Measurements from ENCODE around the gene ARHGAP6. TPM values are rescaled to one million over a fixed set of nuclear protein-coding genes. Genes with fewer than 3 reads are reported as not detected.

The ARHGAP6 gene
- total and polyA plus RNA-seq, 4 donors: 5.1 to 19.5 (median 12.9) TPM

DNA sequence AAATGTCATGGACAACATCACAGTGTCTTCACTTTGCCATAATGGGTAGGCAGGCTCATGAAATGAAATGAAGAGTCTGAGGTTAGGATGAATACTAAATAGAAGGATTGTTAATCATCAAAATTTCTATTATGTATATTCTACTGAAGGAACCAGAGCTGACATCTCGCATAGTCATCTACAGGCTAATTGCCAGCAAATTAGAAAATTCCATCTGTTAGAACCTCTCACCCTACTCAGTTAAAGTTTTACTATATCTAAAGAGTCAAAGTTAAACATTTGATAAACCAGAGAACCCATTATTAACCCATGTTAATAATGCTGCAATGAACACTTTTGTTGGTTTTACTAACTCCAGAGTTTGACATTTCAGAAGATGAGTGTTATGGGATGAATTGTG lies 114.6 kb downstream of the ARHGAP6 start:
- ATAC-seq (ENCODE audit: low FRiP score): no peak
- Histone ChIP-seq H3K9me3 (ENCODE audit: control insufficient read depth, low read length) (no peaks in the 10 kb centered on the region), H3K27ac (ENCODE audit: low read depth in 1 of 2, low read length in 2 of 2) (no peak overlapping the region), H3K36me3 (ENCODE audit: control insufficient read depth in 1 of 2, insufficient read depth in 2 of 2, low read length in 1 of 2) (peaks cover 0 to 6% of the 10 kb centered on the region in 2 donors), H3K27me3 (ENCODE audit: control insufficient read depth in 1 of 2, insufficient read depth in 2 of 2, low read length in 1 of 2) (no peaks in the 10 kb centered on the region), H3K4me1 (ENCODE audit: control insufficient read depth in 1 of 2, insufficient read depth in 2 of 2, low read length in 2 of 2) (no peaks in the 10 kb centered on the region), H3K4me3 (ENCODE audit: low read length in 2 of 2) (no peak overlapping the region)
- WGBS, 2 donors: 81 to 96% methylated on average over 1 of the region's 1 CpG
- intact Hi-C loops (cut with DNase I): no loop called here
- DNase-seq: no peak

GRCh38 chrX:11546917-11547316 lies 118.8 kb downstream of the ARHGAP6 start:
- ATAC-seq (ENCODE audit: low FRiP score) (no peak), DNase-seq (no peak)
- H3K9me3 ChIP-seq (ENCODE audit: control insufficient read depth, low read length): no peaks in the 10 kb centered on the region
- no peak overlapping the region for H3K4me3 ChIP-seq (ENCODE audit: low read length in 2 of 2)
- H3K36me3 ChIP-seq (ENCODE audit: control insufficient read depth in 1 of 2, insufficient read depth in 2 of 2, low read length in 1 of 2): peaks cover 0 to 6% of the 10 kb centered on the region in 2 donors
- no peaks in the 10 kb centered on the region for H3K4me1 ChIP-seq (ENCODE audit: control insufficient read depth in 1 of 2, insufficient read depth in 2 of 2, low read length in 2 of 2)
- H3K27me3 ChIP-seq (ENCODE audit: control insufficient read depth in 1 of 2, insufficient read depth in 2 of 2, low read length in 1 of 2): no peaks in the 10 kb centered on the region
- 28 to 32% methylated on average over 2 of the region's 2 CpGs for WGBS, 2 donors
- intact Hi-C loops (cut with DNase I): no loop called here
- H3K27ac ChIP-seq (ENCODE audit: low read depth in 1 of 2, low read length in 2 of 2): no peak overlapping the region

- WGBS, 2 donors: 71 to 77% methylated on average over 1 of the region's 1 CpG
- ATAC-seq (ENCODE audit: low FRiP score): no peak
- peaks cover 0 to 6% of the 10 kb centered on the region in 2 donors for H3K36me3 ChIP-seq (ENCODE audit: control insufficient read depth in 1 of 2, insufficient read depth in 2 of 2, low read length in 1 of 2)
- H3K27ac ChIP-seq (ENCODE audit: low read depth in 1 of 2, low read length in 2 of 2): no peak overlapping the region
- intact Hi-C loops (cut with DNase I): no loop called here
- DNase-seq: no peak
- no peaks in the 10 kb centered on the region for H3K4me1 ChIP-seq (ENCODE audit: control insufficient read depth in 1 of 2, insufficient read depth in 2 of 2, low read length in 2 of 2)
- H3K9me3 ChIP-seq (ENCODE audit: control insufficient read depth, low read length): no peaks in the 10 kb centered on the region
- H3K4me3 ChIP-seq (ENCODE audit: low read length in 2 of 2): no peak overlapping the region
- H3K27me3 ChIP-seq (ENCODE audit: control insufficient read depth in 1 of 2, insufficient read depth in 2 of 2, low read length in 1 of 2): no peaks in the 10 kb centered on the region
These were observed 122.5 kb downstream of the ARHGAP6 start for GRCh38 chrX:11543249-11543648.

DNA sequence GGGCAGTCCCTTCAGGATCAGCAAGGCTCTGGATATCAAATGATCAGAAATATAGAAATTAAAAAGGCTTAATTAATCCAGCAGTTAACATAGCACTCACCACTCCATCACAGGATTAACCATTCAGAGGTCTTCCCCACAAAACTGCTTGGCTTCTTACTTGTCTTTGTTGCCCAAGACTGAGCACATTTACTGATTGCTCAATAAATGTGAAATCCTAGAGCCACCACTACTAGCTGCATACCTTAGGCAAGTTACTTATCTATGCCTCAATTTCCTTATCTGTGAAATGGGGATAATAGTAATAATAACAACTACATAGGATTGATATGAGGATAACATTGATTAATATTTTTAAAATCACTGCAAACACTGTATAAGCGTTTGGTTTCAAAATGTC lies 124.2 kb downstream of the ARHGAP6 start:
- intact Hi-C loops (cut with DNase I): no loop called here
- WGBS, 2 donors: 84 to 98% methylated on average over 1 of the region's 1 CpG
- ATAC-seq (ENCODE audit: low FRiP score) (no peak), DNase-seq (no peak)
- H3K27ac ChIP-seq (ENCODE audit: low read depth in 1 of 2, low read length in 2 of 2): no peak overlapping the region
- no peaks in the 10 kb centered on the region for H3K27me3 ChIP-seq (ENCODE audit: control insufficient read depth in 1 of 2, insufficient read depth in 2 of 2, low read length in 1 of 2)
- H3K9me3 ChIP-seq (ENCODE audit: control insufficient read depth, low read length): no peaks in the 10 kb centered on the region
- H3K4me1 ChIP-seq (ENCODE audit: control insufficient read depth in 1 of 2, insufficient read depth in 2 of 2, low read length in 2 of 2): no peaks in the 10 kb centered on the region
- no peaks in the 10 kb centered on the region for H3K36me3 ChIP-seq (ENCODE audit: control insufficient read depth in 1 of 2, insufficient read depth in 2 of 2, low read length in 1 of 2)
- H3K4me3 ChIP-seq (ENCODE audit: low read length in 2 of 2): no peak overlapping the region

GRCh38 chrX:11540532-11541377 lies 125.0 kb downstream of the ARHGAP6 start:
- DNase-seq (no peak), ATAC-seq (ENCODE audit: low FRiP score) (no peak)
- no peaks in the 10 kb centered on the region for H3K9me3 ChIP-seq (ENCODE audit: control insufficient read depth, low read length)
- no peaks in the 10 kb centered on the region for H3K36me3 ChIP-seq (ENCODE audit: control insufficient read depth in 1 of 2, insufficient read depth in 2 of 2, low read length in 1 of 2)
- 69 to 81% methylated on average over 4 of the region's 4 CpGs for WGBS, 2 donors
- no peaks in the 10 kb centered on the region for H3K4me1 ChIP-seq (ENCODE audit: control insufficient read depth in 1 of 2, insufficient read depth in 2 of 2, low read length in 2 of 2)
- no peaks in the 10 kb centered on the region for H3K27me3 ChIP-seq (ENCODE audit: control insufficient read depth in 1 of 2, insufficient read depth in 2 of 2, low read length in 1 of 2)
- no peak overlapping the region for H3K4me3 ChIP-seq (ENCODE audit: low read length in 2 of 2)
- intact Hi-C loops (cut with DNase I): no loop called here
- H3K27ac ChIP-seq (ENCODE audit: low read depth in 1 of 2, low read length in 2 of 2): no peak overlapping the region

DNA sequence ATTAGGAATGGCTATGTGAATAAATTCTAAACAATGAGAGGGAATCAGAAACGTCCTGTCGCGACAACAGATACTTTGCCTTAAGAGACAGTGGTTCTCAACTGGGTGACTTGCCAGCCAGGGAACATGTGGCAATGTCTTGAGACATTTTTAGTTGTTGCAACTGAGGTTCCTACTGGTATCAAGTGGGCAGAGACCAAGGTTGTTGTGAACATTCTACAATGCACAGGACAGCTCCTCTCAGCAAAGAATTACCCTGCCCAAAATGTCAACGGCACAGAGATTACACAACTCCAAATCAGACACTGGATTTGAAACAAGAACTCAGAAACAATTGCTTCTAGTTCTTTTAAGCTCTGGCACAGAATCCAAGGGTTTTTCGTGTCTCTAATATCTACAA lies 128.6 kb downstream of the ARHGAP6 start:
- Histone ChIP-seq H3K27me3 (ENCODE audit: control insufficient read depth in 1 of 2, insufficient read depth in 2 of 2, low read length in 1 of 2) (no peaks in the 10 kb centered on the region), H3K4me1 (ENCODE audit: control insufficient read depth in 1 of 2, insufficient read depth in 2 of 2, low read length in 2 of 2) (no peaks in the 10 kb centered on the region), H3K27ac (ENCODE audit: low read depth in 1 of 2, low read length in 2 of 2) (no peak overlapping the region), H3K9me3 (ENCODE audit: control insufficient read depth, low read length) (no peaks in the 10 kb centered on the region), H3K4me3 (ENCODE audit: low read length in 2 of 2) (no peak overlapping the region), H3K36me3 (ENCODE audit: control insufficient read depth in 1 of 2, insufficient read depth in 2 of 2, low read length in 1 of 2) (no peaks in the 10 kb centered on the region)
- intact Hi-C loops (cut with DNase I): no loop called here
- ATAC-seq (ENCODE audit: low FRiP score) (no peak), DNase-seq (no peak)
- WGBS, 2 donors: 53 to 58% methylated on average over 5 of the region's 5 CpGs

DNA sequence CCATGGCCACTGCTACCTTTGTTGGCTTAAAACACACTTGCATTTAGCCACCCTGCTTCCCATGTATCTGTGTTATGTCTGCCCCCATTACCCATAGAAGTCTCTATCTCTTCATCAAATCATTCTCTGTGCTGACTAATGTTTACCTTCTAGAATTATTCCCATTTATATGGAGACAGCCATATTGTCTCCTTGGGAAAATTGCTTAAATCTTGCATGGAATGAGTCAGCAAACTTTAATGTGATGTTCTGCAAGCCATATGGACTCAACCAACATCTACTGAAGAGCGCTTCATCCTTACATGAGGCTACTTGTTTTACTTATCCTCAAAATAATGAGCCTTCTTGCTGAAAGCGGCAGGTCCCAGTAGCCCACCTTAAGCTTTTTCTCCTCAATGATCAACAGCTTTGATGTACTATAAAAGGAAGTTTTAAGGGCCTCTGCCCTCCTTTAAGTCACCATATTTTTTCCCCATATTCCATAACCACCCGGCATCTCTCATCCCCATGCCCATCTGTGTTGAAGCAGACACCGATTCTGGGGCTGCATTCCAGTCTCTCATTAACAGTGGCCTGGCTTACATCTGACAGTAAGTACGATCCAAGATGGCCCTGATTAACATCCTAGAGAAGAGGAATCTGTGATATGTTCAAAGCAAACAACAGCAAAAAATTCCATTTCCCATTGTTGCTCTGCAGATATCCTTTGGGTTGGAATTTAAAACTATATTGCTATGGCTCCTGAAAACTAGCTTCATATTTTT lies 130.4 kb downstream of the ARHGAP6 start:
- ATAC-seq (ENCODE audit: low FRiP score): no peak
- no peak overlapping the region for H3K27ac ChIP-seq (ENCODE audit: low read depth in 1 of 2, low read length in 2 of 2)
- no peak for DNase-seq
- H3K36me3 ChIP-seq (ENCODE audit: control insufficient read depth in 1 of 2, insufficient read depth in 2 of 2, low read length in 1 of 2): no peaks in the 10 kb centered on the region
- 80 to 84% methylated on average over 5 of the region's 5 CpGs for WGBS, 2 donors
- H3K4me3 ChIP-seq (ENCODE audit: low read length in 2 of 2): no peak overlapping the region
- intact Hi-C loops (cut with DNase I): no loop called here
- H3K4me1 ChIP-seq (ENCODE audit: control insufficient read depth in 1 of 2, insufficient read depth in 2 of 2, low read length in 2 of 2): no peaks in the 10 kb centered on the region
- no peaks in the 10 kb centered on the region for H3K9me3 ChIP-seq (ENCODE audit: control insufficient read depth, low read length)
- H3K27me3 ChIP-seq (ENCODE audit: control insufficient read depth in 1 of 2, insufficient read depth in 2 of 2, low read length in 1 of 2): no peaks in the 10 kb centered on the region

DNA sequence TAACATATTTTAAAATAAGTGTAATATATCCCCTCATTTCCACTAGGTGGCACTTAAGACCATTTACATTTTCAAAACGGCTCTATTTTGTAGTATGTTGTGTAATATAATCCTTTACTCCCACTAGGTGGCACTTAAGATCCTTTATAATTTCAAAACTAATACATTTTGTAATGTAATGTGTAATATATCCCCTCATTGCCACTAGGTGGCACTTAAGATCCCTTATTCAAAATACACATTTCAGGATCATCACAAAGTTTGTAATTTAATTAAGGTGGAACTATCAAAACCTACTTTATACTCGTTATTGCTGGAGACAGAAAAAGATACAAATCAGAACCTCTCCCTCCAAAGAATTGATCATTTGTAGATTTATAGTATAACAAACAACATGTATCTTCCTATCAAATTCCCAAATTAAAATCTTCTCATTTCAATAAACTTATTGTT lies 132.5 kb downstream of the ARHGAP6 start:
- no peaks in the 10 kb centered on the region for H3K36me3 ChIP-seq (ENCODE audit: control insufficient read depth in 1 of 2, insufficient read depth in 2 of 2, low read length in 1 of 2)
- ATAC-seq (ENCODE audit: low FRiP score): peak; percentile 80
- no peak overlapping the region for H3K27ac ChIP-seq (ENCODE audit: low read depth in 1 of 2, low read length in 2 of 2)
- H3K4me1 ChIP-seq (ENCODE audit: control insufficient read depth in 1 of 2, insufficient read depth in 2 of 2, low read length in 2 of 2): peaks cover 1 to 3% of the 10 kb centered on the region in 2 donors
- no peak overlapping the region for H3K4me3 ChIP-seq (ENCODE audit: low read length in 2 of 2)
- WGBS, 2 donors: 0 to 3% methylated on average over 2 of the region's 2 CpGs
- no peaks in the 10 kb centered on the region for H3K27me3 ChIP-seq (ENCODE audit: control insufficient read depth in 1 of 2, insufficient read depth in 2 of 2, low read length in 1 of 2)
- DNase-seq: no peak
- intact Hi-C loops (cut with DNase I): loop anchor here (2.0 to 5.0 kb wide), 3 partner anchors 192 to 239 kb away; no protein-coding TSS in a partner anchor
- no peaks in the 10 kb centered on the region for H3K9me3 ChIP-seq (ENCODE audit: control insufficient read depth, low read length)
